Activated CD8-positive, alpha-beta T cell treated with anti-CD3 and anti-CD28 coated beads for 36 hours (primary cell): ENCODE measurements around the gene FBXO10. TPM values are rescaled to one million over a fixed set of nuclear protein-coding genes. Genes with fewer than 3 reads are reported as not detected.

Experiments used
- ATAC-seq: fragments of 200-7000 bp; cut with Tn5 transposase; one replicate; pipeline ENCODE4 v1.10.0; 2021; ENCODE audit warnings: mild to moderate bottlenecking, moderate library complexity
- CTCF ChIA-PET: fragments of 350-600 bp; sonication (Branson Sonifier 250); formaldehyde crosslinking; loops from one replicate; lab custom pipeline; 2021; ENCODE audit warnings: antibody characterized with exemption; lab: Charles Lee
- POLR2A ChIA-PET: fragments of 350-600 bp; sonication (Branson Sonifier 250); formaldehyde crosslinking; loops from one replicate; lab custom pipeline; 2021; ENCODE audit warnings: antibody characterized with exemption; lab: Charles Lee
- DNase-seq: peaks from one replicate; pipeline ENCODE4 v3.0.0-alpha.2; 2020
- H3K27ac Mint-ChIP-seq: one replicate; pipeline ENCODE4 v1.8.0; 2021; ENCODE audit warnings: mild to moderate bottlenecking, mixed read lengths
- H3K27me3 Mint-ChIP-seq: one replicate; pipeline ENCODE4 v1.8.0; 2021; ENCODE audit warnings: mixed read lengths
- H3K36me3 Mint-ChIP-seq: one replicate; pipeline ENCODE4 v1.8.0; 2021; ENCODE audit warnings: low read depth, mixed read lengths
- H3K4me1 Mint-ChIP-seq: one replicate; pipeline ENCODE4 v1.8.0; 2021; ENCODE audit warnings: low read depth, mixed read lengths
- H3K4me3 Mint-ChIP-seq: one replicate; pipeline ENCODE4 v1.8.0; 2021; ENCODE audit warnings: mild to moderate bottlenecking, moderate library complexity, mixed read lengths
- H3K9me3 Mint-ChIP-seq: one replicate; pipeline ENCODE4 v1.8.0; 2021; ENCODE audit warnings: mixed read lengths
- intact Hi-C: fragments of 100-400 bp; cut with micrococcal nuclease; formaldehyde crosslinking; loops from one replicate; pipeline ENCODE4 v1.10.0; 2022
- total RNA-seq, 2 experiments: library from RNA; stranded (reverse); gene quantifications; one replicate each; pipeline ENCODE4 v1.2.3, GENCODE V29; 2021
- TF ChIP-seq, protein P1 (sequence below): fragments of 200-600 bp; IDR thresholded peaks from one replicate; pipeline ENCODE4 v1.8.0; 2022; ENCODE audit warnings: antibody characterized with exemption, mild to moderate bottlenecking

Gene FBXO10
- total RNA-seq, 2 experiments from 2014 or later = 2.5 to 3.6 TPM

GRCh38 chr9:37541465-37541864 lies 34.7 kb downstream of the FBXO10 start:
- ChIA-PET POLR2A (no interaction called here), CTCF (no interaction called here)
- Mint-ChIP-seq H3K27me3 (no peaks in the 10 kb centered on the region), H3K9me3 (no peaks in the 10 kb centered on the region), H3K36me3 (peaks cover 9% of the 10 kb centered on the region), H3K27ac (no peak overlapping the region), H3K4me3 (no peak overlapping the region), H3K4me1 (no peaks in the 10 kb centered on the region)
- ATAC-seq = no peak
- DNase-seq = no peak
- intact Hi-C loops = no loop called here
- TF ChIP-seq, protein P1, sequence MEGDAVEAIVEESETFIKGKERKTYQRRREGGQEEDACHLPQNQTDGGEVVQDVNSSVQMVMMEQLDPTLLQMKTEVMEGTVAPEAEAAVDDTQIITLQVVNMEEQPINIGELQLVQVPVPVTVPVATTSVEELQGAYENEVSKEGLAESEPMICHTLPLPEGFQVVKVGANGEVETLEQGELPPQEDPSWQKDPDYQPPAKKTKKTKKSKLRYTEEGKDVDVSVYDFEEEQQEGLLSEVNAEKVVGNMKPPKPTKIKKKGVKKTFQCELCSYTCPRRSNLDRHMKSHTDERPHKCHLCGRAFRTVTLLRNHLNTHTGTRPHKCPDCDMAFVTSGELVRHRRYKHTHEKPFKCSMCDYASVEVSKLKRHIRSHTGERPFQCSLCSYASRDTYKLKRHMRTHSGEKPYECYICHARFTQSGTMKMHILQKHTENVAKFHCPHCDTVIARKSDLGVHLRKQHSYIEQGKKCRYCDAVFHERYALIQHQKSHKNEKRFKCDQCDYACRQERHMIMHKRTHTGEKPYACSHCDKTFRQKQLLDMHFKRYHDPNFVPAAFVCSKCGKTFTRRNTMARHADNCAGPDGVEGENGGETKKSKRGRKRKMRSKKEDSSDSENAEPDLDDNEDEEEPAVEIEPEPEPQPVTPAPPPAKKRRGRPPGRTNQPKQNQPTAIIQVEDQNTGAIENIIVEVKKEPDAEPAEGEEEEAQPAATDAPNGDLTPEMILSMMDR = no peak

DNA sequence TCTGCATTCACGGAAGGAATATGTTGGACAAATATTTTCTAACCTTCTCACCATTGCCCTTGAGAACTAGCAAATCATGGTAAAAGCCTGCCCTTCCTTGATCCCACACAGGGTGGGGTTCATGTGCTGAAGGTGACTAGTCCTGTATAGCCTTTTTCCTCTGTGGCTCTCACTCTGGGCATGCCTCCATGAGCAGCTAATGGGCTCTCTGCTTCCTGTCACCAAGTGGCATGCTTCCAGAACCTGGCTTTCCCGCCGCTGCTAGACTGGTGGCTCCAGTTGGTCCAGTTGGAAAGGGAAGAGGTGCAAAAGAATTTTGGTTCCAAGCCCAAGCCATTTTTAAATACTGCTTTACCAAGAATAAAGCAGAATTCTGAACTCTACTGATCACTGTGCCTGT lies 35.5 kb downstream of the FBXO10 start:
- TF ChIP-seq, protein P1 = no peak
- no peak for DNase-seq
- POLR2A ChIA-PET = no interaction called here
- no peak overlapping the region for H3K4me3 Mint-ChIP-seq
- H3K27me3 Mint-ChIP-seq = no peaks in the 10 kb centered on the region
- peaks cover 9% of the 10 kb centered on the region for H3K36me3 Mint-ChIP-seq
- no peaks in the 10 kb centered on the region for H3K9me3 Mint-ChIP-seq
- intact Hi-C loops = no loop called here
- ATAC-seq = no peak
- CTCF ChIA-PET = no interaction called here
- no peaks in the 10 kb centered on the region for H3K4me1 Mint-ChIP-seq
- H3K27ac Mint-ChIP-seq = no peak overlapping the region

DNA sequence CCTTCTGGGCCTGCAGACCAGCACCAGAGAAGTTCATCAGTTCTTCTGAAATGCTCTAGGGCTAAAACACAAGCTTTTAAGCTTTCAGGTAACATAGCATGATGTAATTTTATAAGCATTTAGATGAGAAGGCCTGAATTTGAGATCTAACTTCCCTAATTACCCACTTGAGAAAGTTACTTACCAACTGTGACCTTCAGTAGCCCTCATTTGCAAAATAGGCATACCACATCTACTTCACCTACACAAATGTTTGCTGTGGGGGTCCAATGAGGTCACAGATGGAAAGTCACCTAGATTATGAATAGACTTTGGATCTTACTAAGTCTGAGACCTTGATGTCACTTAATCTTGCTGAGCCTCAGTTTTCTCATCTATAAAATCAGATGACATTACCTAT lies 36.5 kb downstream of the FBXO10 start:
- Mint-ChIP-seq H3K27me3 (no peaks in the 10 kb centered on the region), H3K36me3 (peaks cover 9% of the 10 kb centered on the region), H3K9me3 (no peaks in the 10 kb centered on the region), H3K4me3 (no peak overlapping the region), H3K4me1 (no peaks in the 10 kb centered on the region), H3K27ac (no peak overlapping the region)
- TF ChIP-seq, protein P1 = no peak
- ChIA-PET POLR2A (no interaction called here), CTCF (no interaction called here)
- no peak for ATAC-seq
- intact Hi-C loops = no loop called here
- DNase-seq = no peak

GRCh38 chr9:37538099-37538498 lies 38.1 kb downstream of the FBXO10 start:
- ATAC-seq (no peak), DNase-seq (no peak)
- Mint-ChIP-seq H3K4me3 (no peak overlapping the region), H3K27me3 (no peaks in the 10 kb centered on the region), H3K9me3 (no peaks in the 10 kb centered on the region), H3K4me1 (no peaks in the 10 kb centered on the region), H3K36me3 (peaks cover 9% of the 10 kb centered on the region), H3K27ac (no peak overlapping the region)
- intact Hi-C loops = no loop called here
- TF ChIP-seq, protein P1 = no peak
- ChIA-PET POLR2A (no interaction called here), CTCF (no interaction called here)

GRCh38 chr9:37534901-37535300 lies 41.3 kb downstream of the FBXO10 start:
- DNase-seq (no peak), ATAC-seq (no peak)
- no peak overlapping the region for H3K4me3 Mint-ChIP-seq
- H3K27me3 Mint-ChIP-seq = no peaks in the 10 kb centered on the region
- H3K9me3 Mint-ChIP-seq = no peaks in the 10 kb centered on the region
- H3K36me3 Mint-ChIP-seq = peaks cover 4% of the 10 kb centered on the region
- no peaks in the 10 kb centered on the region for H3K4me1 Mint-ChIP-seq
- intact Hi-C loops = no loop called here
- CTCF ChIA-PET = interaction anchor here (0.6 kb wide), 1 partner anchor 102 kb away, joined by 3 read pairs; no protein-coding TSS in a partner anchor
- POLR2A ChIA-PET = interaction anchor here (0.6 to 0.7 kb wide), 3 partner anchors 27 to 357 kb away, joined by 3 read pairs; no protein-coding TSS in a partner anchor
- TF ChIP-seq, protein P1 = no peak
- H3K27ac Mint-ChIP-seq = no peak overlapping the region
